OCI-LY3 (cell line): ENCODE results near the gene PIH1D2.
A peak's percentile ranks its signal among the peaks of the same experiment; 100 is the strongest.

ENCODE experiments used
- H2AFZ ChIP-seq: fragments of 200-600, 300-600 bp; shearing (Covaris generic); 2 replicates; pipeline ENCODE4 v1.6.0; 2014; ENCODE audit warnings: antibody characterized with exemption, low read depth, low read length
- H3K27ac ChIP-seq: fragments of 200-600, 300-600 bp; sonication (generic); 2 replicates; pipeline ENCODE4 v1.5.1; 2014; ENCODE audit warnings: mild to moderate bottlenecking, low read length, moderate library complexity, mixed read lengths
- H3K27me3 ChIP-seq: fragments of 200-600, 300-600 bp; sonication (generic); 2 replicates; pipeline ENCODE4 v1.6.1; 2014; ENCODE audit warnings: low read depth, low read length, mixed read lengths
- H3K36me3 ChIP-seq: fragments of 200-600, 300-600 bp; sonication (generic); replicated peaks from 2 replicates; pipeline ENCODE3; 2014; ENCODE audit warnings: low read depth, low read length, mixed read lengths
- H3K4me1 ChIP-seq: fragments of 300-600, 200-600 bp; sonication (generic); 2 replicates; pipeline ENCODE4 v1.6.1; 2014; ENCODE audit warnings: low read length, mixed read lengths
- H3K4me2 ChIP-seq: fragments of 200-600, 300-600 bp; sonication (generic); 2 replicates; pipeline ENCODE4 v1.6.1; 2014; ENCODE audit warnings: low read length, mixed read lengths
- H3K4me3 ChIP-seq: fragments of 300-600, 200-600 bp; sonication (generic); 2 replicates; pipeline ENCODE4 v1.5.1; 2014; ENCODE audit warnings: antibody characterized with exemption, mild to moderate bottlenecking, low read length, moderate library complexity
- H3K79me2 ChIP-seq: fragments of 300-600, 200-600 bp; shearing (Covaris generic); 2 replicates; pipeline ENCODE4 v1.6.1; 2014; ENCODE audit warnings: mild to moderate bottlenecking, low read length, mixed read lengths
- H3K9ac ChIP-seq: fragments of 300-600, 200-600 bp; shearing (Covaris generic); 2 replicates; pipeline ENCODE4 v1.6.0; 2014; ENCODE audit warnings: mild to moderate bottlenecking, low read length, moderate library complexity
- H3K9me3 ChIP-seq: fragments of 200-600, 300-600 bp; shearing (Covaris generic); 2 replicates; pipeline ENCODE4 v1.6.1; 2014; ENCODE audit warnings: low read length, mixed read lengths; ENCODE audit not compliant: insufficient read depth
- H4K20me1 ChIP-seq: fragments of 200-600, 300-600 bp; sonication (generic); 2 replicates; pipeline ENCODE4 v1.6.1; 2016; ENCODE audit warnings: low read length, mixed read lengths; ENCODE audit not compliant: insufficient read depth
- CTCF ChIP-seq: fragments of 200-600, 300-600 bp; sonication (generic); IDR thresholded peaks from 2 replicates; pipeline ENCODE4 v1.5.1; 2014; ENCODE audit warnings: antibody characterized with exemption, low read length, low read depth
- EZH2phosphoT487 ChIP-seq: fragments of 200-600 bp; shearing (Covaris generic); IDR thresholded peaks from 2 replicates; pipeline ENCODE4 v1.6.1; 2018; ENCODE audit warnings: antibody characterized with exemption, mixed run types, low read depth

The PIH1D2 gene

GRCh38 chr11:112073941-112074811, at the start of gene PIH1D2, which contains the start of gene NKAPD1:
Gene PIH1D2, minus strand, starts transcription at chr11:112074017. Its CDS starts 843 bp downstream, at chr11:112073174.
Gene NKAPD1, plus strand, starts transcription at chr11:112074299. Its CDS starts 1,276 bp downstream, at chr11:112075575.
- Histone ChIP-seq H3K79me2 (peaks cover 28% of the 10 kb centered on the region), H3K36me3 (peaks cover 19% of the 10 kb centered on the region), H3K9ac (peak within 1 kb of the TSS; percentile 86), H3K27ac (peak within 1 kb of the TSS; percentile 72), H3K4me2 (peak within 1 kb of the TSS; percentile 92), H2AFZ (peak within 1 kb of the TSS; percentile 96), H3K4me1 (peaks cover 23% of the 10 kb centered on the region), H3K4me3 (peak within 1 kb of the TSS; percentile 87), H3K9me3 (no peaks in the 10 kb centered on the region), H3K27me3 (no peaks in the 10 kb centered on the region), H4K20me1 (no peaks in the 10 kb centered on the region)
- TF ChIP-seq CTCF = no peak
- no peak for TF ChIP-seq EZH2phosphoT487

GRCh38 chr11:112123129-112123528, 49.3 kb upstream of the PIH1D2 start:
- H3K27me3 ChIP-seq = no peaks in the 10 kb centered on the region
- no peaks in the 10 kb centered on the region for H3K79me2 ChIP-seq
- no peak overlapping the region for H3K4me2 ChIP-seq
- no peaks in the 10 kb centered on the region for H4K20me1 ChIP-seq
- no peak overlapping the region for H2AFZ ChIP-seq
- H3K27ac ChIP-seq = no peak overlapping the region
- no peak overlapping the region for H3K4me3 ChIP-seq
- H3K4me1 ChIP-seq = peaks cover 17% of the 10 kb centered on the region
- no peaks in the 10 kb centered on the region for H3K36me3 ChIP-seq
- no peaks in the 10 kb centered on the region for H3K9me3 ChIP-seq
- H3K9ac ChIP-seq = no peak overlapping the region
- no peak for TF ChIP-seq EZH2phosphoT487
- no peak for TF ChIP-seq CTCF

- Histone ChIP-seq H2AFZ (no peak overlapping the region), H3K9ac (no peak overlapping the region)
Observed at GRCh38 chr11:112121981-112122615, 48.3 kb upstream of the PIH1D2 start.

More at GRCh38 chr11:112121981-112122615, 48.3 kb upstream of the PIH1D2 start:
- Histone ChIP-seq H4K20me1 (no peaks in the 10 kb centered on the region), H3K4me1 (peaks cover 17% of the 10 kb centered on the region), H3K4me3 (no peak overlapping the region), H3K4me2 (no peak overlapping the region), H3K27ac (no peak overlapping the region), H3K36me3 (no peaks in the 10 kb centered on the region), H3K9me3 (no peaks in the 10 kb centered on the region), H3K79me2 (no peaks in the 10 kb centered on the region), H3K27me3 (no peaks in the 10 kb centered on the region)
- TF ChIP-seq EZH2phosphoT487 = no peak
- no peak for TF ChIP-seq CTCF
